ENCODE data around the gene CEP250. TPM values are rescaled to one million over a fixed set of nuclear protein-coding genes. Genes with fewer than 3 reads are reported as not detected.

The CEP250 gene
- polyA plus RNA-seq, 1 experiment: 7.9 TPM

- Histone ChIP-seq H3K27me3 (ENCODE audit: control insufficient read depth, insufficient read depth, low read length) (no peaks in the 10 kb centered on the region), H3K4me3 (ENCODE audit: low read depth, low read length) (no peak overlapping the region), H3K36me3 (ENCODE audit: control insufficient read depth, insufficient read depth, low read length) (peaks cover 23% of the 10 kb centered on the region)
- no peak for TF ChIP-seq CTCF (IDR thresholded peaks at IDR 0.05; ENCODE audit: insufficient read depth, low read depth, low read length)
- POLR2A ChIA-PET: no interaction called here
- DNase-seq (ENCODE audit: low read depth): no peak
- CTCF ChIA-PET: interaction anchor here (0.6 to 0.7 kb wide), 2 partner anchors 10 to 41 kb away, joined by 3 read pairs; no protein-coding TSS in a partner anchor
Observed at GRCh38 chr20:35489717-35490116, 34.3 kb downstream of the CEP250 start.

- no peak for DNase-seq (ENCODE audit: low read depth)
- no peaks in the 10 kb centered on the region for H3K27me3 ChIP-seq (ENCODE audit: control insufficient read depth, insufficient read depth, low read length)
- POLR2A ChIA-PET: no interaction called here
- peaks cover 23% of the 10 kb centered on the region for H3K36me3 ChIP-seq (ENCODE audit: control insufficient read depth, insufficient read depth, low read length)
- H3K4me3 ChIP-seq (ENCODE audit: low read depth, low read length): no peak overlapping the region
- TF ChIP-seq CTCF (IDR thresholded peaks at IDR 0.05; ENCODE audit: insufficient read depth, low read depth, low read length): no peak
- CTCF ChIA-PET: interaction anchor here (0.6 to 1.1 kb wide), 2 partner anchors 27 to 564 kb away, joined by 3 to 4 read pairs; no protein-coding TSS in a partner anchor
Observed at GRCh38 chr20:35490736-35491181, 35.4 kb downstream of the CEP250 start.

GRCh38 chr20:35491823-35492222, 36.4 kb downstream of the CEP250 start:
- Histone ChIP-seq H3K36me3 (ENCODE audit: control insufficient read depth, insufficient read depth, low read length) (peaks cover 22% of the 10 kb centered on the region), H3K4me3 (ENCODE audit: low read depth, low read length) (no peak overlapping the region), H3K27me3 (ENCODE audit: control insufficient read depth, insufficient read depth, low read length) (no peaks in the 10 kb centered on the region)
- TF ChIP-seq CTCF (IDR thresholded peaks at IDR 0.05; ENCODE audit: insufficient read depth, low read depth, low read length): no peak
- DNase-seq (ENCODE audit: low read depth): no peak
- ChIA-PET CTCF (interaction anchor here (1.2 kb wide), 1 partner anchor 20 kb away, joined by 3 read pairs; no protein-coding TSS in a partner anchor), POLR2A (no interaction called here)

GRCh38 chr20:35492352-35492751, 37.0 kb downstream of the CEP250 start:
- CTCF ChIA-PET: interaction anchor here (1.2 kb wide), 1 partner anchor 19 kb away, joined by 3 read pairs; no protein-coding TSS in a partner anchor
- H3K36me3 ChIP-seq (ENCODE audit: control insufficient read depth, insufficient read depth, low read length): peaks cover 25% of the 10 kb centered on the region
- POLR2A ChIA-PET: no interaction called here

GRCh38 chr20:35496481-35496880, 41.1 kb downstream of the CEP250 start:
- no peak for TF ChIP-seq CTCF (IDR thresholded peaks at IDR 0.05; ENCODE audit: insufficient read depth, low read depth, low read length)
- no peak for DNase-seq (ENCODE audit: low read depth)
- ChIA-PET POLR2A (no interaction called here), CTCF (interaction anchor here (1.8 kb wide), 1 partner anchor 16 kb away, joined by 6 read pairs; no protein-coding TSS in a partner anchor)
- Histone ChIP-seq H3K27me3 (ENCODE audit: control insufficient read depth, insufficient read depth, low read length) (no peaks in the 10 kb centered on the region), H3K36me3 (ENCODE audit: control insufficient read depth, insufficient read depth, low read length) (peaks cover 34% of the 10 kb centered on the region), H3K4me3 (ENCODE audit: low read depth, low read length) (no peak overlapping the region)

More at GRCh38 chr20:35492352-35492751, 37.0 kb downstream of the CEP250 start:
- H3K27me3 ChIP-seq (ENCODE audit: control insufficient read depth, insufficient read depth, low read length): no peaks in the 10 kb centered on the region
- no peak overlapping the region for H3K4me3 ChIP-seq (ENCODE audit: low read depth, low read length)
- no peak for TF ChIP-seq CTCF (IDR thresholded peaks at IDR 0.05; ENCODE audit: insufficient read depth, low read depth, low read length)
- no peak for DNase-seq (ENCODE audit: low read depth)
